SU-DHL-6 (cell line): Measurements from ENCODE around the gene ATXN2.

Source experiments
- H2AFZ ChIP-seq: fragments of 200-600 bp; sonication (generic); 2 replicates; pipeline ENCODE4 v1.6.1; 2014; ENCODE audit warnings: low read depth, mild to moderate bottlenecking, moderate library complexity, mixed read lengths, antibody characterized with exemption, low read length; ENCODE audit not compliant: severe bottlenecking
- H3F3A ChIP-seq: fragments of 200-600 bp; shearing (Covaris generic); 2 replicates; pipeline ENCODE4 v1.6.0; 2016; ENCODE audit warnings: antibody characterized with exemption, mild to moderate bottlenecking; ENCODE audit not compliant: insufficient read depth
- H3K27ac ChIP-seq: fragments of 200-600 bp; sonication (generic); 2 replicates; pipeline ENCODE4 v1.5.1; 2016; ENCODE audit warnings: low read depth, mild to moderate bottlenecking, low read length, moderate library complexity, mixed read lengths
- H3K27me3 ChIP-seq: fragments of 200-600 bp; sonication (generic), shearing (Covaris generic); 2 replicates; pipeline ENCODE4 v1.6.0; 2014; ENCODE audit warnings: mild to moderate bottlenecking, low read length
- H3K36me3 ChIP-seq: fragments of 200-600 bp; sonication (generic); 2 replicates; pipeline ENCODE4 v1.6.1; 2014; ENCODE audit warnings: mild to moderate bottlenecking, low read length, mixed read lengths
- H3K4me2 ChIP-seq: fragments of 300-600, 200-600 bp; shearing (Covaris generic), sonication (generic); 2 replicates; pipeline ENCODE4 v1.6.0; 2014; ENCODE audit warnings: low read length, low read depth, mild to moderate bottlenecking; ENCODE audit not compliant: poor library complexity, severe bottlenecking
- H3K4me3 ChIP-seq: fragments of 200-600 bp; sonication (generic); 2 replicates; pipeline ENCODE4 v1.5.1; 2014; ENCODE audit warnings: antibody characterized with exemption, low read length, mild to moderate bottlenecking, mixed read lengths; ENCODE audit not compliant: insufficient read depth, poor library complexity, severe bottlenecking
- H3K79me2 ChIP-seq: fragments of 200-600 bp; sonication (generic); 2 replicates; pipeline ENCODE4 v1.6.1; 2014; ENCODE audit warnings: mild to moderate bottlenecking, low read length, moderate library complexity; ENCODE audit not compliant: insufficient read depth
- H3K9ac ChIP-seq: fragments of 200-600 bp; sonication (generic); 2 replicates; pipeline ENCODE4 v1.7.0; 2014; ENCODE audit warnings: mild to moderate bottlenecking, low read length
- H3K9me2 ChIP-seq: fragments of 200-600 bp; sonication (generic); replicated peaks from 2 replicates; pipeline ENCODE4 v1.6.1; 2014; ENCODE audit warnings: low read length; ENCODE audit not compliant: insufficient read depth
- H3K9me3 ChIP-seq: fragments of 200-600 bp; sonication (generic); 2 replicates; pipeline ENCODE4 v1.6.1; 2014; ENCODE audit warnings: low read length, mixed read lengths; ENCODE audit not compliant: insufficient read depth
- H4K20me1 ChIP-seq: fragments of 200-600 bp; sonication (generic); 2 replicates; pipeline ENCODE4 v1.6.1; 2014; ENCODE audit warnings: low read depth, mild to moderate bottlenecking, antibody characterized with exemption, low read length, moderate library complexity, mixed read lengths
- EZH2phosphoT487 ChIP-seq: fragments of 200-600 bp; sonication (generic), shearing (Covaris generic); conservative IDR thresholded peaks from 2 replicates; pipeline ENCODE4 v1.6.1; 2018; ENCODE audit warnings: mild to moderate bottlenecking, antibody characterized with exemption, low read length, moderate library complexity, mixed read lengths
- TF ChIP-seq, protein P1 (sequence below): fragments of 200-600 bp; sonication (generic); IDR thresholded peaks from one replicate; pipeline ENCODE4 v1.5.1; 2017; ENCODE audit warnings: antibody characterized with exemption, mild to moderate bottlenecking, low read length, moderate library complexity; ENCODE audit not compliant: insufficient read depth, poor library complexity, severe bottlenecking

Gene ATXN2

GRCh38 chr12:111430433-111431353, 168.4 kb downstream of the ATXN2 start:
- Histone ChIP-seq H3K4me3 (no peak overlapping the region), H4K20me1 (peaks cover 10% of the 10 kb centered on the region; the same call in 1 of the 2 replicates), H3K4me2 (peak overlapping the region; percentile 20), H3F3A (peaks cover 17% of the 10 kb centered on the region), H3K36me3 (no peaks in the 10 kb centered on the region), H3K79me2 (peaks cover 71% of the 10 kb centered on the region), H3K27me3 (no peaks in the 10 kb centered on the region), H3K9ac (no peak overlapping the region), H3K9me2 (no peaks in the 10 kb centered on the region), H3K9me3 (no peaks in the 10 kb centered on the region), H2AFZ (no peak overlapping the region), H3K27ac (no peak overlapping the region)
- TF ChIP-seq, protein P1, sequence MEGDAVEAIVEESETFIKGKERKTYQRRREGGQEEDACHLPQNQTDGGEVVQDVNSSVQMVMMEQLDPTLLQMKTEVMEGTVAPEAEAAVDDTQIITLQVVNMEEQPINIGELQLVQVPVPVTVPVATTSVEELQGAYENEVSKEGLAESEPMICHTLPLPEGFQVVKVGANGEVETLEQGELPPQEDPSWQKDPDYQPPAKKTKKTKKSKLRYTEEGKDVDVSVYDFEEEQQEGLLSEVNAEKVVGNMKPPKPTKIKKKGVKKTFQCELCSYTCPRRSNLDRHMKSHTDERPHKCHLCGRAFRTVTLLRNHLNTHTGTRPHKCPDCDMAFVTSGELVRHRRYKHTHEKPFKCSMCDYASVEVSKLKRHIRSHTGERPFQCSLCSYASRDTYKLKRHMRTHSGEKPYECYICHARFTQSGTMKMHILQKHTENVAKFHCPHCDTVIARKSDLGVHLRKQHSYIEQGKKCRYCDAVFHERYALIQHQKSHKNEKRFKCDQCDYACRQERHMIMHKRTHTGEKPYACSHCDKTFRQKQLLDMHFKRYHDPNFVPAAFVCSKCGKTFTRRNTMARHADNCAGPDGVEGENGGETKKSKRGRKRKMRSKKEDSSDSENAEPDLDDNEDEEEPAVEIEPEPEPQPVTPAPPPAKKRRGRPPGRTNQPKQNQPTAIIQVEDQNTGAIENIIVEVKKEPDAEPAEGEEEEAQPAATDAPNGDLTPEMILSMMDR = no peak
- no peak for TF ChIP-seq EZH2phosphoT487

- H3K9ac ChIP-seq = no peak overlapping the region
- no peak overlapping the region for H3K4me3 ChIP-seq
- no peak overlapping the region for H2AFZ ChIP-seq
Measured at GRCh38 chr12:111429828-111430432, 169.2 kb downstream of the ATXN2 start.

DNA sequence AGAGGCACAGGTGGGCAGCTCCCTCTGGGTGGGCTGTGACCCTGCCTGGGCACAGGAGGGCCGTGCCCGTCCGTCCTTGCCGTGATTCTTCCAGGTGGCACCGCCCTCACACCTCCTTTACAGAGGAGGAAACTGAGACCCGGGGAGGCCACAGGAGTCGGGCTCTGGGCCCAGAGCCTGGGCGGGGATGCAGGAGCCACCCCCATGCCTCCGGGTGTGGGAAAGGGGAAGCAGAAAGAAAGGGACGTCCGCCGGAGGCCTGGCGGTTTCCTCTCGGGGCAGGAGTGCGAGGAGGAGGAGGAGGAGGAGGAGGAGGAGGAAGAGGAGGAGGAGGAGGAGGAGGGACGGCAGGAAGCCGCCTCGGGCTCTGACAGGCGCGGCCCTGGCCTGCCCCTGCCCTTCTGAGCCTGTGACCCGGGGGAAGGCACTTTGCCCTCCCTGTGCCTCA, 170.4 kb downstream of the ATXN2 start:
- peaks cover 6% of the 10 kb centered on the region; the same call in 1 of the 2 replicates for H4K20me1 ChIP-seq
- no peak overlapping the region for H3K9ac ChIP-seq
- peaks cover 2% of the 10 kb centered on the region for H3F3A ChIP-seq
- H3K79me2 ChIP-seq = peaks cover 69% of the 10 kb centered on the region
- no peak overlapping the region for H2AFZ ChIP-seq
- H3K27ac ChIP-seq = no peak overlapping the region
- no peak overlapping the region for H3K4me2 ChIP-seq
- no peaks in the 10 kb centered on the region for H3K9me2 ChIP-seq
- H3K36me3 ChIP-seq = no peaks in the 10 kb centered on the region
- H3K4me3 ChIP-seq = no peak overlapping the region
- no peaks in the 10 kb centered on the region for H3K27me3 ChIP-seq
- TF ChIP-seq EZH2phosphoT487 = no peak
- TF ChIP-seq, protein P1 = no peak
- H3K9me3 ChIP-seq = no peaks in the 10 kb centered on the region

More at GRCh38 chr12:111429828-111430432, 169.2 kb downstream of the ATXN2 start:
- Histone ChIP-seq H3K4me2 (peak overlapping the region; percentile 20), H3K9me2 (no peaks in the 10 kb centered on the region), H3K27me3 (no peaks in the 10 kb centered on the region), H3F3A (peaks cover 14% of the 10 kb centered on the region), H3K36me3 (no peaks in the 10 kb centered on the region), H3K79me2 (peaks cover 71% of the 10 kb centered on the region), H3K9me3 (no peaks in the 10 kb centered on the region), H3K27ac (no peak overlapping the region), H4K20me1 (peaks cover 10% of the 10 kb centered on the region; the same call in 1 of the 2 replicates)
- TF ChIP-seq, protein P1 = no peak
- TF ChIP-seq EZH2phosphoT487 = no peak
